HG02610 (cell line): Measurements from ENCODE around the gene SPON1.
"Not testable (repeated sequence)": the region's sequence is repeated elsewhere in the genome, so short reads cannot be mapped to it uniquely, and the experiment has no call there.

ENCODE experiments used
- ATAC-seq: cut with Tn5 transposase; IDR thresholded peaks from one replicate; pipeline ENCODE4 v1.9.1; 2021; ENCODE audit warnings: mild to moderate bottlenecking, moderate library complexity; ENCODE audit not compliant: unreplicated experiment

The SPON1 gene

DNA sequence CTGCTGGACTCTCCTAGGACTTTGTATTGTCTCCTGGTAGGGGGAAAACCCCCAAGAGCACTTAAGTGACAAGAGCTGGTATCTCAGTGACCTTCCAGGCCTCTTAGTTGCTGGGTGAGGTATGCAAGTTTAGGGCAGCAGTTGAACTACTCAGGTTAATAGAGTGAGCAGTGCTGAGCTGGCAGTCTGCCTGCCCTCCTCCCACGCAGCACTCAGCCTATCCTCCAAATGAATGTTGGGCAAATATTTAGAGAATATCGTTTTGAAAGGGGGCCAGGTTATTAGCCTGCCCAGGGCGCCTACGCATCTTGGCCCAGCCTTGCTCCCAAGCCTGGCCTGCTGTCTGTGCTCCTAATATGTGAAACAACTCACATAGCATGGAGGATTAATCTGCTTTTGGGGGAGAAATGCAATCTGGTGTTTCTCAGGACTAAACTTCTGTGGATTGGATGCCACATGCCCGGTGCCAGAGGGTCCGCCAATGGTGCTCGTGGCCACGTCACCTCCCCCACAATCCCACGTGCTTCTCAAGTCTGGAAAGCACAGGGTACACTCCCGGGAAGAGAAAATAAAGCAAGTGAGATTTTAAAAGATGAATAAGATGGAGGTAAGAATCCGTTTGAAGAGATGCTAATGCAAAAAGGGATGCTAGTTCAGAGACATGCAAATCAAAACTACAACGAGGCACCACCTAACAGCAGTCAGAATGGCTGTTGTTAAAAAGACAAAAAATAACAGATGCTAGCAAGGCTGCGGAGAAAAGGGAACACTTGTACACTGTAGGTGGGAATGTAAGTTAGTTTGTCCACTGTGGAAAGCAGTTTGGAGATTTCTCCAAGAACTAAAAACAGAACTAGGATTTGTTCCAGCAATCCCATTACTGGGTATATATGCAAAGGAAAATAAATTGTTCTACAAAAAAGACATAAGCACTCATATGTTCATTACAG, 67.7 kb downstream of the SPON1 start:
- no peak for ATAC-seq

DNA sequence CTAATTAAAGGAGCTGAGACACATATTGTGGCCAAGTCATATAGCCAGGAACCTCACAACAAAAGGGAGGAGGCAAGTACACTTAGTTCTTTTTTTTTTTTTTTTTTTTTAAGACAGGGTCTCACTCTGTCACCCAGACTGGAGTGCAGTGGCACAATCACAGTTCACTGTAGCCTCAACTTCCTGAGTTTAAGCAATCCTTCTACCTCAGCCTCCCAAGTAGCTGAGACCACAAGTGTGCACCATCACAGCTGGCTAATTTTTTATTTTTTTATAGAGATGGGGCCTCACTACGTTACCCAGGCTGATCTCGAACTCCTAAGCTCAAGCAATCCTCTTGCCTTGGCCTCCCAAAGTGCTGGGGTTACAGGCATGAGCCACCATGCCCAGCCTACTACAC, 73.0 kb downstream of the SPON1 start:
- not testable (repeated sequence) for ATAC-seq

DNA sequence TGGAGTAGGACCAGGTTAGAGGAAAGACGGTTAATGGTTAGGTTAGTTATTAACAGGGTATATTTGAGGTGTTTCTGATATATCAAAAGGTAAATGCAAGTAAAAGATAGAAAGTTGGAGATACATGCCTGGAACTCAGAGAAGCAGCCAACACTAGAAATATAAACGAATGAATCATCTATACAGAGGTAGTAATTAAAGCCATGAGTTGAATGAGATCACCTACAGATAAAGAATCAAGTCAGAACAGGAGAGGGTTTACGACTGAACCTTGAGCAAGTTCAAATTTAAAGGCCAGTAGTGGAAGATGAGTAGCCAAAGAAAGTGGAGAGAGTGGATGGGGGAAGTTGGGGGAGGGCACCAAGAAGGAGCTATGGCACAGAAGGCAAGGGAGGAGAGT, 73.9 kb downstream of the SPON1 start:
- no peak for ATAC-seq

DNA sequence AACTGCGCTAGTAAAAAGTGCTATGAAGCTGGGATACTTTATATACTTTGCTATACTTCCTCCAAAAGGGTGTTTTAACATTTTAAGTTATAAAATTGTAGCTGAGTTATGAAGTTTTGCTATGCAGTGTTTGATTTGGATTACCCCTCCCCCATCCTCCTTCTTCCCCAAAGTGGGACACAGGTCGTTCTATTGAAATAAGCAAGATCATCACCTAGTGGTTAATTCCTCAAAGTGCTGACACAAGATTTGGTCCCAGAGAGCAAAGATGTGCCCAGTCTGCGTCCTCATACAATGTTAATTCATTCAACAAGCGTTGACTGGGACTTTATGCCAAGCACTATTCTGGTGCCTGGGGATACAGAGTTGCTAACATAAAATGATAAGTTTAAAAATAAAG, 78.5 kb downstream of the SPON1 start:
- no peak for ATAC-seq

DNA sequence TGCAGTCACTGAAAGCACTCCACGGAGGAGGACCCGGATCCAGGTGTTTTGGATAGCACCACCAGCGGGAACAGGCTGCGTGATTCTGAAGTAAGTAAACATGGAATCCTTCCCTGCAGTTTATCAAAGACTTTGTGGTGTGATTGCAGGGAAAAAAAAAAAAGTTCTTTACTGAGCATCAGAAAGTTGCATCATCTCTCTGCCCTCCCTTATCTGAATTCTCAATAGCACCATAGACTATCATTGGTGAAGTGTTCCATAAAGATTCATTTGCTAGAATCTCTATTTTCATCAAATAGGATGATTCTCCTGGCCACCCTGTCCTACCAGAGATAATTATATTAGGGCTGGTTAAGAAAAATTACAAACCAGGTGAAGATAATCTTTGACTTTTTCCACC, 79.0 kb downstream of the SPON1 start:
- no peak for ATAC-seq

DNA sequence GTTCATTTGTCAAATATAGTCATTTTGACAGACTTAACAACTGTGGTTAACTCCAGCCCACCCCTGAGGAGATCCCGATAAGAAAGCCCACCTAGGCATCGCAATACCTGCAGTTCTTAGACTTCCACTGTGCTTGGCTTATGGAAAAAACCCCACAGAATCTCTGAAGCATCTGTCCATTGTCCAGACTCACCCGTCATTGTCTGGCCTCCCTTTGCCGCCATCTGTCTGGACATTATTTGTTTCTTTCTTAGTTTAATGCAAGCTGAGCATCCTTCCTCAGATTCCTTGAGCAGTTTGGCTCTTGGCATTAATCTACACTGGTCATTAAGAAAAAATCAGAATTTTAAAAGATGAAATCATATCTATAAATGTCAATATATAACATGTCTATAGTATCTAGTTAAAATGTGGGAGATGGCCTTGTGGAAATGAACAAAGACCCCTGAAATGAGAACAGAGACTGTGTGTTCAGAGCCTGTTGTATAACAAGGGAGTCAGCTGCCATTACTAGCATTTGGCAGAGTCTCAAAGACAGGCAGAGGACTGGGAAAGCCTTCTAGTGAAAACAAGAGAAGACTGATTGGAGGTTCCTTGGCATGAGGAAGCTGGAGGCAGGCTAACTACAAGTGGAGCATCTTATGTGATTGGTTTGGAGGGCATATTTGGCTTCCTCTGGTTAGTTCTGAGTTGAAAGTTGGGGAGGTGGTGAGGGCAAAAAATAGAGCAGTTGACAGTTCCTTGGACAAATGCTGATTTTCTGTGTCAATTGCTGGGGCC, 80.4 kb downstream of the SPON1 start:
- ATAC-seq: no peak

DNA sequence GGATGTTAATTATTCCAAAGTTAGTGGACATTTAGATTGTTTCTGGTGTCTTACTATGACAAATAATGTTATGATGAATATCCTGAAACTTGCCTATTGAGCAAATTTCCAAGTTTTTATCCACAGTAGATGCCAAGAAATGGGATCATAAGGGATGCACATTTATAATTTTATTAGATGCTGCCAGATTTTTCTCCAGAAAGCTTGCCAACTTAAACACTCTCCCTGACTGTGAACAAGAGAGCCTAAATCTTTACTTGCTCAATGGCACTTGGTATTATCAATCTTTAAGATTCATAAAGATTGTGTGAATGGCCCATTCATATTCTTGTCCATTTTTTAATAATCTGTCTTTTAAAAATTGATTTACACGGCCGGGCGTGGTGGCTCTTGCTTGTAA, 82.4 kb downstream of the SPON1 start:
- ATAC-seq: no peak

DNA sequence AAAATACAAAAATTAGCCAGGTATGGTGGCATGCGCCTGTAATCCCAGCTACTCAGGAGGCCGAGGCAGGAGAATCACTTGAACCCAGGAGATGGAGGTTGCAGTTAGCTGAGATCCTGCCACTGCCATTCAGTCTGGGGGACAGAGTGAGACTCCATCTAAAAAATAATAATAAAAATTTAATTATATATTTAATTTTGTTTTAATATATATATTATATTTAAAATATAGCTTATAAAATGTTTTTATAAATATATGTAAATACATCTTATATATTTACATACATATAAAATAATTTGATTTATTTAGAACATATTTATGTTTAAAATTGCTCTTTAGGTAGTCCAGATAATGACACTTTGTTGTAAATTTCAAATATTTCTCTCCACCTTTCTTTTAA, 82.9 kb downstream of the SPON1 start:
- no peak for ATAC-seq

DNA sequence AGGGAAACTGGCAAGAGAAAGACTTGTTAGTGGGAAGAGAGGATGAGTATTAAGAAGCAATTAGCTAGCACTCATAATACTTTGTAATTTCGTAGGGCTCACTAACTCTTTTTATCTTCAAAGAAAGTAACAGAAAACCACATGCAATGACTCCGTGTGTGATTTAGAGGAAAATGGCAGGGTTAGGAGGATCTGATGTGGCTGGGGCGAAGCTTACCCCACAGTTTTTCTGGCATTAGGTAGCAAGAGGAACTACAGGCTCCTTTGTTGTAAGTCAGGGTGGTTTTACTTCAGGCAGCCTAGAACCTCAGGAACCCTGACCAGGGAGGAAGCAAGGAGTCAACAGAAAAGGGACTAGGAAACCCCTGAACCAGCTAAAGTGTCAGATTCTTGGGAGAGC, 89.7 kb downstream of the SPON1 start:
- ATAC-seq: no peak

DNA sequence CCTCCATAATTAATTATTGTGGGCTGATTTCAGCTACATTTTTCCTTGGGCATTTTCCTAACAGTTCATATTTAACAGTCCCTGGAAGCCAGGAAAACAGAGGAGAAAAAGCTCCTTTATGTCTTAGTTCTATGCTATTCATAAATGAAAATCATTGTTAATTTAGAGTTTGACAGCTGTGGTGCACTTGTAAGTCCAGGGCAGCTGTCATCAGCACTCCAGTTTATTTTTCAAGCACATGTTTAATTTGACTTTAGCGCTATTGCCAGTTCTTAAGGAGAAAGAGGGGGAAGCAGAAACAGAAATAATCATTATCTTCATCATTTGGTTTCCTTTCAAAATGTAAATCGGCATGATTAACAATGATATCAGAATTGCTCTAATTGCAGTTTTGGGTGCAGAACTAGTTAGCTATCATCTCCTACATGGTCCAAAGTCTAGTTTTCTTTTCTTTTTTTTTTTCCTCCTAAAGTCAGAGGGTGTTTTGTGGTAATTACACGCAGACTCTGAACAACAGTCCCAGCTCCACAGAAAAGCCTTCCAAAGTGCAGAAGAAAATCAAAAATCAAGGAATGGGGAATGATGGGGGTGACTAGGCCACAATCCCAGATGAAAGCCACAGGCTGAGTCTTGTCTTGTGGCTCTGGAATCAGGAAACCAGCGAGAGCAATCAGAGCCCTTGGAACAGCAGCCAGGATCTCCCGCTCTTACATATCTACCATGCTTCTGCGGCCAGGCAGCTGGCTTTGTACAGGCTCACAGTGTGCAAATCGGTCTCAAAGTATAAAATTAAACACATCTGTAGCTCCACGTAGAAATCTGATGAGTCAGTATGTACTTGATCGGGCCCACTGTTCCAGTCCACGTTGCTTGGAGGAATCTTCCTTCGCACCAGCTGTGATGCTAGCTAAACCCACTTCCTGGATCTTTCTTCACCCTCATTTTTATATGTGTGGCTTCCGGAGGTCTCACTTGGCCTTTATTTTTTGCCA, 91.9 kb downstream of the SPON1 start:
- no peak for ATAC-seq

DNA sequence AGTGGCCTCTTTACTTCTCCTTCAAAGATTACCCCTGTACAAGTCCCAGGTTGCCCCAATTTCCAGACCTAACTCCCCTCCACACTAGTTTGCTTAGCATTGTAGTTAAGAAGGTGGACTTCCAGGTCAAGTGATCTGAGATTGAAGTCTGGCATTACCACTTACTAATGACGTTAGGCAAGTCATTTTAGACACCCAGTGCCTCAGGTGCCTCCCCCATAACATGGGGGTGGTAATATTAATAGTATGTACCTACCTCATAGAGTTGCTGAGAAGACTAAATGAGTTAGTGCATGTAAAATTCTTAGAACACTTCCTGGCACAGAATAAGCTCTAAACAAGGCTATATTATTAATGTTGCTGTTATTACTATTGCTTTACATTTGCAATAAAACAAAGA, 93.4 kb downstream of the SPON1 start:
- no peak for ATAC-seq

- no peak for ATAC-seq
These were observed 95.5 kb downstream of the SPON1 start for GRCh38 chr11:14058061-14058460.

GRCh38 chr11:14059491-14059890, 97.0 kb downstream of the SPON1 start:
- ATAC-seq: no peak

DNA sequence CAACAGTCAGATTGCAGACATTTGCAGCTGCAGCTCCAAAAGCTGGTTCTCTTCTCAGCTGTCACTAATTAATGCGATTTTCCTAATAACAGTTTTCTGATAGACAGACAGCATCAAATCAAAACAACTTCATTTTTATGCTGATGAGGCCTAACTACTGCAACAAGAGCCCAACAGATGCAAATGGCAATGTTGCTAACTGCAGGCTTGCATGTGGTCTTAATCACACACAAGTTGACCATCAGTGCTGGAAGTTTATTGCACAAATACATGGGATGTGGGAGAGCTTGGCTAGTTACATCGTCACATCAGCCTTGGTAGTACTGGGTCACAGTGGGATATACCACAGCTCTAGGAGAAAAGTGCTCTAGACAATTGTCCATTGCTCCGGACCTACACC, 99.2 kb downstream of the SPON1 start:
- no peak for ATAC-seq

- no peak for ATAC-seq
These were observed 102.6 kb downstream of the SPON1 start for GRCh38 chr11:14065141-14065540.

GRCh38 chr11:14065681-14066080, 103.2 kb downstream of the SPON1 start:
- no peak for ATAC-seq

- no peak for ATAC-seq
These were observed 105.2 kb downstream of the SPON1 start for GRCh38 chr11:14067686-14068085.

GRCh38 chr11:14070896-14071295, 108.4 kb downstream of the SPON1 start:
- no peak for ATAC-seq

- ATAC-seq: no peak
These were observed 111.4 kb downstream of the SPON1 start for GRCh38 chr11:14073849-14074476.
